ENCODE results near the gene SH3BP2.

DNA sequence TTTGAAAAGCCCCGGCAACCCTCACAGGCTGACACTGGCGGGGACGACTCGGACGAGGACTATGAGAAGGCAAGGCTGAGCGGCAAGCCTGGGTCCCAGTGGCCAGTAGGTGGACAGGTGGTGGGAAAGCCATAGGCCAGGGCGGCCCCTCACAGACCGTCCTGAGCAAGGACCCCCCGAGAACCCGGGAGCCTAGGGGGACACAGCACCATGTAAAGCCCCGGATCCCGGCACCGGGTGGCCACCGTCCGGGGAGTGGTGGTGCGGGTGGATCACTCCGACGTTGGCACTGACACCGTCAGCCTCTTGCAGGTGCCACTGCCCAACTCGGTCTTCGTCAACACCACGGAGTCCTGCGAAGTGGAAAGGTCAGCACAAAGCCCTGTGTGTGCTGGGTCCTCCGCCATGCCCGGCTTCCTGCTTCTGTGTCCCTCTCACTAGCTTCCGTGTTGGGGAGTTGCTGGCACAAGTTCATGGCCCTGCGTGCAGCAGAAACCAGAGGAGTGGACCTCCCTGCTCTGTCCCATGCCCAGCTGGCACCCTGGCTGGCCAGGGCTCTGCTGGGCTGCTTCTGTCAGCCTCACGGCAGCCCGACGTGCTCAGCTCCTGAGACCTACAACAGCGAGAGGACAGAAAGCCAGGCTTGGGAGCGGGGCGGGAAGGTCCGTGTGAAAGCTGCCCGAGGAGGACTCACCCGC lies 38.9 kb downstream of the SH3BP2 start:
- TF ChIP-seq SIN3A (IDR thresholded peaks at IDR 0.05; ENCODE audit: borderline replicate concordance, insufficient read depth, low read length) (no peak), TAF1 (IDR thresholded peaks at IDR 0.05; ENCODE audit: borderline replicate concordance, insufficient read depth, low read length) (no peak), POLR2AphosphoS5 (IDR thresholded peaks at IDR 0.05; ENCODE audit: low read depth, low read length) (0 out of 2 replicates have a peak, but pooled peaks have one; percentile 26)
- TF ChIP-seq, protein P1, sequence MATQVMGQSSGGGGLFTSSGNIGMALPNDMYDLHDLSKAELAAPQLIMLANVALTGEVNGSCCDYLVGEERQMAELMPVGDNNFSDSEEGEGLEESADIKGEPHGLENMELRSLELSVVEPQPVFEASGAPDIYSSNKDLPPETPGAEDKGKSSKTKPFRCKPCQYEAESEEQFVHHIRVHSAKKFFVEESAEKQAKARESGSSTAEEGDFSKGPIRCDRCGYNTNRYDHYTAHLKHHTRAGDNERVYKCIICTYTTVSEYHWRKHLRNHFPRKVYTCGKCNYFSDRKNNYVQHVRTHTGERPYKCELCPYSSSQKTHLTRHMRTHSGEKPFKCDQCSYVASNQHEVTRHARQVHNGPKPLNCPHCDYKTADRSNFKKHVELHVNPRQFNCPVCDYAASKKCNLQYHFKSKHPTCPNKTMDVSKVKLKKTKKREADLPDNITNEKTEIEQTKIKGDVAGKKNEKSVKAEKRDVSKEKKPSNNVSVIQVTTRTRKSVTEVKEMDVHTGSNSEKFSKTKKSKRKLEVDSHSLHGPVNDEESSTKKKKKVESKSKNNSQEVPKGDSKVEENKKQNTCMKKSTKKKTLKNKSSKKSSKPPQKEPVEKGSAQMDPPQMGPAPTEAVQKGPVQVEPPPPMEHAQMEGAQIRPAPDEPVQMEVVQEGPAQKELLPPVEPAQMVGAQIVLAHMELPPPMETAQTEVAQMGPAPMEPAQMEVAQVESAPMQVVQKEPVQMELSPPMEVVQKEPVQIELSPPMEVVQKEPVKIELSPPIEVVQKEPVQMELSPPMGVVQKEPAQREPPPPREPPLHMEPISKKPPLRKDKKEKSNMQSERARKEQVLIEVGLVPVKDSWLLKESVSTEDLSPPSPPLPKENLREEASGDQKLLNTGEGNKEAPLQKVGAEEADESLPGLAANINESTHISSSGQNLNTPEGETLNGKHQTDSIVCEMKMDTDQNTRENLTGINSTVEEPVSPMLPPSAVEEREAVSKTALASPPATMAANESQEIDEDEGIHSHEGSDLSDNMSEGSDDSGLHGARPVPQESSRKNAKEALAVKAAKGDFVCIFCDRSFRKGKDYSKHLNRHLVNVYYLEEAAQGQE (IDR thresholded peaks at IDR 0.05; ENCODE audit: insufficient read depth in 1 of 2, low read depth in 2 of 2, low read length in 2 of 2), result no peak

Data from PFSK-1 (cell line).